Thyroid gland (tissue), 4 donors: ENCODE measurements around the gene AFAP1. TPM values are rescaled to one million over a fixed set of nuclear protein-coding genes. Genes with fewer than 3 reads are reported as not detected.
A peak's percentile ranks its signal among the peaks of the same experiment; 100 is the strongest.

Source experiments
- DNase-seq, 2 donors: peaks; one replicate each; pipeline ENCODE4 v3.0.0-alpha.2; 2019
- H3K27ac ChIP-seq, 3 donors: fragments of 200-600 bp; sonication (generic); 1 replicate in 2 of 3; 2 replicates in 1 of 3; pipeline ENCODE4 v1.5.1; 2016 to 2019; ENCODE audit warnings: mild to moderate bottlenecking in 1 of 3, moderate library complexity in 1 of 3
- H3K27me3 ChIP-seq: fragments of 200-600 bp; sonication (generic); one replicate; pipeline ENCODE4 v1.5.1; 2019
- H3K36me3 ChIP-seq, 2 donors: fragments of 200-600 bp; sonication (generic); one replicate each; pipeline ENCODE4 v1.5.1; 2016 to 2019
- H3K4me1 ChIP-seq, 2 donors: fragments of 200-600 bp; sonication (generic); one replicate each; pipeline ENCODE4 v1.5.1; 2017 to 2019
- H3K4me3 ChIP-seq, 3 donors: fragments of 200-600 bp; sonication (generic); replicated peaks in 1 of 3; 1 replicate in 2 of 3; 2 replicates in 1 of 3; pipeline ENCODE4 v1.5.1; 2016; ENCODE audit warnings: mild to moderate bottlenecking in 1 of 3
- H3K9me3 ChIP-seq: fragments of 200-600 bp; sonication (generic); one replicate; pipeline ENCODE4 v1.5.1; 2017
- CTCF ChIP-seq, 6 experiments: fragments of 200-600 bp in 3 of 6; fragments of 450-650 bp in 3 of 6; sonication (generic) in 3 of 6; IDR thresholded peaks; one replicate each; pipeline ENCODE4 v1.5.1; 2016 to 2019; ENCODE audit warnings: antibody characterized with exemption in 6 of 6, mild to moderate bottlenecking in 2 of 6, inconsistent platforms in 1 of 6, moderate library complexity in 1 of 6
- POLR2A ChIP-seq, 2 donors: fragments of 450-650 bp; IDR thresholded peaks; one replicate each; pipeline ENCODE4 v1.6.1; 2017; ENCODE audit warnings: antibody characterized with exemption in 2 of 2, mild to moderate bottlenecking in 2 of 2, moderate library complexity in 1 of 2
- WGBS, 2 donors: methylation state at CpG; one replicate each; pipeline ENCODE4 v1.1.5; 2017; 5-methylcytosine and 5-hydroxymethylcytosine counted together
- intact Hi-C: fragments of 100-400 bp; cut with DNase I; formaldehyde crosslinking; loops from one replicate; pipeline ENCODE4 v1.15.1; 2023
- total RNA-seq, 4 donors: library from RNA; depleted of rRNA; stranded (reverse); fragments of >200 nt; gene quantifications; one replicate each; pipeline ENCODE4 v1.2.3, GENCODE V29; 2016

Gene AFAP1
- total RNA-seq, 4 donors from 2014 or later = 12.3 to 33.3 (median 26.2) TPM

- Histone ChIP-seq H3K27ac (no peak overlapping the region), H3K27me3 (no peaks in the 10 kb centered on the region), H3K9me3 (no peaks in the 10 kb centered on the region), H3K36me3 (no peaks in the 10 kb centered on the region), H3K4me3 (no peak overlapping the region), H3K4me1 (peaks cover 4 to 24% of the 10 kb centered on the region in 2 donors)
- 66 to 88% methylated on average over 5 of the region's 5 CpGs for WGBS, 2 donors
- DNase-seq = no peak
- TF ChIP-seq CTCF (IDR thresholded peaks at IDR 0.05) (no peak), POLR2A (IDR thresholded peaks at IDR 0.05) (no peak)
- intact Hi-C loops = no loop called here
Observed at GRCh38 chr4:7858498-7858897, 81.2 kb downstream of the AFAP1 start.

- Histone ChIP-seq H3K27me3 (no peaks in the 10 kb centered on the region), H3K4me1 (peaks cover 4 to 24% of the 10 kb centered on the region in 2 donors), H3K9me3 (no peaks in the 10 kb centered on the region), H3K4me3 (no peak overlapping the region), H3K27ac (no peak overlapping the region), H3K36me3 (no peaks in the 10 kb centered on the region)
- WGBS, 2 donors = 69 to 97% methylated on average over 2 of the region's 2 CpGs
- DNase-seq = no peak
- intact Hi-C loops = no loop called here
- TF ChIP-seq POLR2A (IDR thresholded peaks at IDR 0.05) (no peak), CTCF (IDR thresholded peaks at IDR 0.05) (no peak)
Observed at GRCh38 chr4:7857993-7858392, 81.7 kb downstream of the AFAP1 start.

GRCh38 chr4:7857238-7857701 lies 82.4 kb downstream of the AFAP1 start:
- H3K27ac ChIP-seq = no peak overlapping the region
- DNase-seq = peak in 1 of 2 donors; percentile 13
- no peaks in the 10 kb centered on the region for H3K36me3 ChIP-seq
- intact Hi-C loops = no loop called here
- H3K27me3 ChIP-seq = no peaks in the 10 kb centered on the region
- no peaks in the 10 kb centered on the region for H3K9me3 ChIP-seq
- no peak for TF ChIP-seq POLR2A (IDR thresholded peaks at IDR 0.05)
- no peak for TF ChIP-seq CTCF (IDR thresholded peaks at IDR 0.05)
- H3K4me3 ChIP-seq = no peak overlapping the region
- WGBS, 2 donors = 46 to 50% methylated on average over 8 of the region's 8 CpGs
- H3K4me1 ChIP-seq = peaks cover 4 to 24% of the 10 kb centered on the region in 2 donors

GRCh38 chr4:7855731-7856130 lies 83.9 kb downstream of the AFAP1 start:
- 94 to 97% methylated on average over 10 of the region's 10 CpGs for WGBS, 2 donors
- Histone ChIP-seq H3K4me1 (peaks cover 4 to 13% of the 10 kb centered on the region in 2 donors), H3K27ac (no peak overlapping the region)

More at GRCh38 chr4:7855731-7856130, 83.9 kb downstream of the AFAP1 start:
- no peak for TF ChIP-seq POLR2A (IDR thresholded peaks at IDR 0.05)
- no peak for TF ChIP-seq CTCF (IDR thresholded peaks at IDR 0.05)
- intact Hi-C loops = no loop called here
- Histone ChIP-seq H3K36me3 (no peaks in the 10 kb centered on the region), H3K9me3 (no peaks in the 10 kb centered on the region), H3K27me3 (no peaks in the 10 kb centered on the region), H3K4me3 (no peak overlapping the region)
- DNase-seq = no peak
